Naive thymus-derived CD8-positive, alpha-beta T cell (primary cell): ENCODE results near the gene POLR1H. TPM values are rescaled to one million over a fixed set of nuclear protein-coding genes. Genes with fewer than 3 reads are reported as not detected.

Source experiments
- ATAC-seq, 2 donors: fragments of 150-1000 bp; cut with Tn5 transposase in 1 of 2; sonication (Bioruptor Pico), chemical (Tn5 transposase) in 1 of 2; 1 replicate in 1 of 2; 2 replicates in 1 of 2; pipeline ENCODE4 v1.10.0; 2021; ENCODE audit warnings: mild to moderate bottlenecking in 2 of 2, moderate library complexity in 2 of 2
- POLR2A ChIA-PET: fragments of 350-600 bp; sonication (Branson Sonifier 250); formaldehyde crosslinking; loops from one replicate; lab custom pipeline; 2021; ENCODE audit warnings: antibody characterized with exemption; lab: Charles Lee
- DNase-seq, 10 donors: peaks; one replicate each; pipeline versions ENCODE4 v3.0.0 to v3.0.0-alpha.2; 2020 to 2022
- H3K27ac Mint-ChIP-seq, 10 donors: one replicate each; pipeline ENCODE4 v1.8.0; 2020 to 2022; ENCODE audit warnings: mild to moderate bottlenecking in 10 of 10, mixed read lengths in 10 of 10, moderate library complexity in 4 of 10, inconsistent platforms in 1 of 10
- H3K27me3 Mint-ChIP-seq, 5 donors: one replicate each; pipeline ENCODE4 v1.8.0; 2021 to 2022; ENCODE audit warnings: mixed read lengths in 5 of 5
- H3K36me3 Mint-ChIP-seq, 3 donors: one replicate each; pipeline ENCODE4 v1.8.0; 2020 to 2022; ENCODE audit warnings: mixed read lengths in 3 of 3, mild to moderate bottlenecking in 2 of 3, inconsistent platforms in 1 of 3
- H3K4me1 Mint-ChIP-seq, 4 donors: one replicate each; pipeline ENCODE4 v1.8.0; 2021 to 2022; ENCODE audit warnings: mixed read lengths in 4 of 4
- H3K4me3 Mint-ChIP-seq, 10 donors: one replicate each; pipeline ENCODE4 v1.8.0; 2020 to 2022; ENCODE audit warnings: mild to moderate bottlenecking in 10 of 10, mixed read lengths in 10 of 10, moderate library complexity in 6 of 10, inconsistent platforms in 1 of 10
- H3K9me3 Mint-ChIP-seq, 9 donors: one replicate each; pipeline ENCODE4 v1.8.0; 2020 to 2022; ENCODE audit warnings: mixed read lengths in 9 of 9, mild to moderate bottlenecking in 3 of 9, inconsistent platforms in 1 of 9, moderate library complexity in 1 of 9
- polyA plus RNA-seq, 3 donors: library from polyadenylated mRNA; unstranded; fragments of 300-500 nt; fragmentation: Illumina TruSeq; gene quantifications; one replicate each; pipeline ENCODE4 v1.2.3, GENCODE V29; 2021
- total RNA-seq, 8 experiments: library from RNA in 2 of 8; stranded (reverse) in 2 of 8; gene quantifications; one replicate each; pipeline ENCODE4 v1.2.3 and lab custom pipeline; 2021 to 2026

Gene POLR1H
- total and polyA plus RNA-seq, 5 experiments from 2014 or later, result 35.9 to 110 (median 60.8) TPM

DNA sequence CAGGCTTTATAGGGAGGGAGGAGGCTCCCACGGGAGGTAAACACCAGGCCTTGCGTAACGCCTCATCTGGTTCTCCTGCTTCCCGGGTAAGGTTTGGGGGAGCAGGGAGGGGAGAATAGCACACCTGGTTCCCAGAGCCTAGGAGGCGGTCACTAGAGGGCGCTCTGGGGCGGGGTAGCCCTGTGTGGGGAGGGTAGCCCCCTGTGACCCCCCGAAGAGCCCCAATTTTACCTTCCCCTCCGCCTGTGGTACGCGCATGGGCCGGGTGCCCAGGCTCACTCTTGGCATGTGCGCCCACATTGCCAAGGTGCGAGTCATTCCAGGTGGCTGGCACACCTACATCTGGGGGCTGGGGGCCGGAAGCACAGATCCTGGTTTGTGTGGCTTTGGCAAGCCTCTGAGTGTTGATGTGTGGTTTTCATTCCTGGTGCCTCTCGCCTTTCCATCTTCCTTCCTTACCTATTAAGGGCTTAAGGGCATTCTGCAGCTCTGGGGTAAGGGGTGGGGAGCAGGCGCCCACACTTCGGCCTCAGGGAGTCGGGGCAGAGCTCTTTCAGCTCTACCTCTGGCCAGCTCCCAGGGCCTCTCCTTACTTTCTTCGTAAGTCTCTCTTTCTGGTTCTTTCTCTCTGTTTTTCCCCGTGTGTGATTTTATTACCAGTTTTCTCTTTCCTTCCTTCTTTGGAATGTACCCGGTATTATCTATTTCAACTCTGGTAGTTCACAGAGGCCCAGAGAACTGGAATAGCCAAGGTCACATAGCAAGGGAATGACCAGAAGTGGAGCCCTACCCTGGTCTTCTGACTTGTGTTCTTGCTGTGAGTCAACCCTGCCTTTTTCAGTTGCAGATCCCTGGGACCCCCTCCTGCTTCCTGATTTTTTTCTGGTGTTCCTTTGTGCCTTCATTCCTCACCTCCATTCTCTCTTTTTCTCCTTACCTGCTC is 15.0 kb downstream of the POLR1H start:
- POLR2A ChIA-PET, result interaction anchor here (0.5 to 2.6 kb wide), 2 partner anchors 15 to 339 kb away, joined by 4 to 16 read pairs; partner anchors contain the start of gene POLR1H
- peaks cover 0 to 6% (median 0%) of the 10 kb centered on the region in 9 donors for H3K9me3 Mint-ChIP-seq
- H3K36me3 Mint-ChIP-seq, result peaks cover 0 to 15% (median 4%) of the 10 kb centered on the region in 3 donors
- ATAC-seq (peak; percentile 11 to 19), DNase-seq (peak in 1 of 10 donors; percentile 17)
- H3K27me3 Mint-ChIP-seq, result peaks cover 34 to 79% (median 61%) of the 10 kb centered on the region in 5 donors
- H3K4me1 Mint-ChIP-seq, result peaks cover 33 to 52% (median 44%) of the 10 kb centered on the region in 4 donors
- peak overlapping the region; percentile 52 to 87 (median 74) for H3K4me3 Mint-ChIP-seq
- H3K27ac Mint-ChIP-seq, result peak overlapping the region in 5 of 10 donors; percentile 22 to 61 (median 41)

DNA sequence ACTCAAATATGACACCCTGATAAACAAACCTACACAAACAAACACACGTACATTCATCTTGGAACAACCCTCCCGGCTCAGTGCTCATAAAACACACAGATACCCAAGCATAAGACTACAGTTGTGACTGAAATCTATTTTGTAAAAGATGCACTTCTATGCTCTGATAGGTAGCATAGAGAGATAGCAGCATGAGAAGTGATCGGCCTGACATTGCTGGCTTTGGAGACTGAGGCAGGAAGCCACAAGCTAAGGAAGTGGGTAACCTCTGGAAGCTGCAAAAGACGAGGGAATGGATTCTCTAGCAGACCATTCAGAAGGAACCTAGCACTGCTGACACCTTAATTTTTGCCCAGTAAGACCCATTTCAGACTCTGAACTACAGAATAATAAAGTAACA is 16.2 kb downstream of the POLR1H start:
- peaks cover 26 to 42% (median 36%) of the 10 kb centered on the region in 4 donors for H3K4me1 Mint-ChIP-seq
- H3K4me3 Mint-ChIP-seq, result no peak overlapping the region
- POLR2A ChIA-PET, result no interaction called here
- H3K27me3 Mint-ChIP-seq, result peaks cover 27 to 68% (median 53%) of the 10 kb centered on the region in 5 donors
- H3K36me3 Mint-ChIP-seq, result peaks cover 0 to 8% (median 4%) of the 10 kb centered on the region in 3 donors
- ATAC-seq (peak in 1 of 2 donors; percentile 23), DNase-seq (no peak)
- H3K27ac Mint-ChIP-seq, result peak overlapping the region in 2 of 10 donors; percentile 19 to 29
- H3K9me3 Mint-ChIP-seq, result peaks cover 0 to 6% (median 0%) of the 10 kb centered on the region in 9 donors

DNA sequence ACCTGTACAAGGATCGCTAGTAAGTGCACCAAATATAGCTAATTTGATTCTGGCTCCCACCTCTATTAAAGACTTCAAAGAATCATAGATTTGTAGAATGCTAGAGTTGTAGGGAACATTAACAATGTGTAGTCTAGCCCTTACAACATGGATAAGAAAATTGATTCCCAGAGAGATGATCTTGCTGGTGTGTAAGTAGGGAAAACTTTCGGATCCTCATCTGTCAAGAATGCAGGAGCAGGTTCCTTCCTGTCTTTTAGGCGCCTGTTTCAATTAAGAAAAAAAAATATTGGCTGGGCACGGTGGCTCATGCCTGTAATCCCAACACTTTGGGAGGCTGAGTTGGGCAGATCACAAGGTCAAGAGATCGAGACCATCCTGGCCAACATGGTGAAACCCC is 26.8 kb downstream of the POLR1H start:
- H3K27me3 Mint-ChIP-seq, result peaks cover 30 to 66% (median 47%) of the 10 kb centered on the region in 5 donors
- H3K9me3 Mint-ChIP-seq, result peaks cover 0 to 6% (median 0%) of the 10 kb centered on the region in 9 donors
- H3K4me1 Mint-ChIP-seq, result peaks cover 0 to 2% (median 0%) of the 10 kb centered on the region in 4 donors
- DNase-seq, result no peak
- no peak overlapping the region for H3K4me3 Mint-ChIP-seq
- H3K27ac Mint-ChIP-seq, result no peak overlapping the region
- ATAC-seq, result no peak
- H3K36me3 Mint-ChIP-seq, result peaks cover 0 to 7% (median 0%) of the 10 kb centered on the region in 3 donors
- POLR2A ChIA-PET, result no interaction called here

DNA sequence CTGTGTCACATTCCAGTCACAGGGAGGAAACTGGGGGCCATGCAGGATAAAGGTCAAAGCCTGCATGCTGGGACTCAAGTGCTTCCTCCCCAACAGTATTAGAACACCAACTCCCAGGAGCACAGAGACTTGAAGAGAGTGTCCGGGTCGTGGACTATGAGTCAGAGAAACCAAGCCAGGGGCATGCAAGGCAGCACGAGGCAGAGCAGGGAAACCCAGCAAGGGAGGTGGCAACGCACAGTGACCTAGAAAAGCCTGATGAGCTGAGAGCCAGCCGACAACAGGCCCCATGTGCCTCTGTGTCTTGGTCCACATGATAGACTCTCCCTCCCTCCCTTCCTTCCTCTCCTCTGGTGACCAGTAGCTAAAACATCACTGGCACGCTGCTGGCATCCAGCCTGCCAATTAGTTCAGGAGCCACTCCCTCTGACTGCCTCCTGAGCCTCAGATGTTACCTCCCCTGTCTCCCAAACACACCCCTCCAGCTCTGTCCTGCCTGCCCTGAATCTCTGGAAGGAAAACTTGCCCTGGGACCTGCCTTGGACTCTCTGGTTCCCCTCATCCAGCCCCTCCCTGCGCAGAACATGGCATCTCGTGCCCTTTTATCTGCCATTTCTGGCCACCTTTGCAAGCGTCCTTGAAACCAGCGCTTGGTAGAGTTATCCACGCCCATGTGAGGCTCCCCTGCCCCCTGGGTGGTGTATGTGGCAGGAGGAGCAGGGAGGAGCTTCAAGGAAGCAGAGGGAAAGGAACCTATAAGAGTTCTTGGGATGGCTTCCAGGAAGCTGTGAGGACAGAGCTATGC is 30.7 kb downstream of the POLR1H start:
- no peak overlapping the region for H3K4me3 Mint-ChIP-seq
- peaks cover 0 to under 1% (median 0%) of the 10 kb centered on the region in 4 donors for H3K4me1 Mint-ChIP-seq
- H3K36me3 Mint-ChIP-seq, result peaks cover 0 to 5% (median 0%) of the 10 kb centered on the region in 3 donors
- H3K9me3 Mint-ChIP-seq, result no peaks in the 10 kb centered on the region
- no peak for ATAC-seq
- POLR2A ChIA-PET, result interaction anchor here (0.7 kb wide), 2 partner anchors 75 to 302 kb away, joined by 3 to 6 read pairs; no protein-coding TSS in a partner anchor
- H3K27me3 Mint-ChIP-seq, result peaks cover 36 to 87% (median 66%) of the 10 kb centered on the region in 5 donors
- H3K27ac Mint-ChIP-seq, result peak overlapping the region in 1 of 10 donors; percentile 65
- no peak for DNase-seq

DNA sequence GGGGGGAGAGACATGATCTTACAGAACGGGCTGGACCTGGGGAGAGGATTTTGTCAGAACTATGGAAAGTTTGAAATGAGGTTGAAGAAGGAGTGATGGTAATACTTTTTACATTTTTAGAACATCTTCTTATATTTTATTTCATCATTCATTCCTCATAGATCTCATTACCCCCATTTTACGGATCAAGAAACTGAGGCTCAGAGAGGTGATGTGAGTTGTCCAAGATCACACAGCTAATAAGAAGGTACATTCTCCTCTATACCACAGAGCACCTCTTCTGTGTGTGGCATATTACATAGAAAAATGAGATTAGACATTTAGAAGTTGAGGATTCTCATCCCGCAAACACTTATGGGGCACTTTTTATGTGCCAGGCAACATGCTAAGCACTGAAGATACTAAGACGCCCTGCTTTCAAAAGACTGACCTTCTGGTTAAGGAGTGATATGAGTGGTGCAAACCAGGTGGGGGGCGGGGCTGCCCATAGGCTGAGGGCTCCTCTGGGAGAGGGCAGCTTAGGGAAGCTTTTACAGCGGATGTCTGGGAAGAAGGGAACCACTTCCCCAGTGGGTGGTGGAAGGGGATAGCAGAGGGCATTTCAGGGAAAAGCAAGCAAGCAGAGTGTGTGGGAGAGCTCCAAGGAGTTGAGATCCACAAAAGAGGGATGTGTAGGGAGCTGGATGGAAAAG is 31.9 kb downstream of the POLR1H start:
- no peak overlapping the region for H3K27ac Mint-ChIP-seq
- DNase-seq, result no peak
- no peak for ATAC-seq
- H3K4me3 Mint-ChIP-seq, result no peak overlapping the region
- POLR2A ChIA-PET, result interaction anchor here (0.7 to 1.2 kb wide), 3 partner anchors 9 to 304 kb away, joined by 3 to 6 read pairs (median 3); no protein-coding TSS in a partner anchor
- H3K27me3 Mint-ChIP-seq, result peaks cover 32 to 87% (median 63%) of the 10 kb centered on the region in 5 donors
- H3K4me1 Mint-ChIP-seq, result peaks cover 7 to 12% (median 8%) of the 10 kb centered on the region in 4 donors
- no peaks in the 10 kb centered on the region for H3K9me3 Mint-ChIP-seq
- H3K36me3 Mint-ChIP-seq, result no peaks in the 10 kb centered on the region

DNA sequence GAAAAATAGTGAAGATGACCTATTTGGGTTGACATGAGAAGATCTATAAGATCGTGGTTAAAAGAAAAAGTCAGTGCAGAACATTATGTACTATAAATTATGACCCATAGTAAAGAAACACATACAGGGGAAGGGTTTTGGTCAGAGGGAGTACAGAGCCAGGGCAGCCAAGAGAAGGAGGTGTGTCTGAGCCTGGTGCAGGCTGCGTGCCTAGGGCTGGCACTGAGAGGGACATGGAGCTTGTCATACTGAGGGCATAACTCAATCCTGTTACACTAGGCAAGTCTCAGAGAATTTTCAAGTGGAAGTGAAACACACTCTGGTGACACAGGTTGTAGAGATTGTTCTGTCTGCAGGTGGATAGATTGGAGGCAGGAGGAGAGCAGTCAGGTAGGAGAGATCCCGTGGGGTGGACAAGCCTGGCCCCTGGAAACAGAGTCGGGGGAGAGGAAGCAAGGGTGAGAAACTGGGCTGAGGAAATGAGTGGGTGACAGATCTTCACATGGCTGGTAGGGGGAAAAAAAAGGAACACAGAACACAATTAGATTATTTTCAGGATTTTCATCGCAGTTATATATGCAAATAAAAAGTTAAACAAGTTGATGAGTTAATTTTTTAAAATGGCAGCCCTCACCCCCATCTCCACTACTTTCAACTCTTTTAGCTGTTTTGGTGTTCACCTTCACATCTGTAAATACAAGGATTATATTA is 33.0 kb downstream of the POLR1H start:
- POLR2A ChIA-PET, result interaction anchor here (0.9 to 1.2 kb wide), 2 partner anchors 8 to 20 kb away, joined by 3 read pairs; no protein-coding TSS in a partner anchor
- Mint-ChIP-seq H3K4me1 (peaks cover 12 to 20% (median 14%) of the 10 kb centered on the region in 4 donors), H3K27me3 (peaks cover 26 to 88% (median 65%) of the 10 kb centered on the region in 5 donors), H3K9me3 (no peaks in the 10 kb centered on the region), H3K36me3 (no peaks in the 10 kb centered on the region), H3K4me3 (no peak overlapping the region), H3K27ac (no peak overlapping the region)
- ATAC-seq (no peak), DNase-seq (no peak)

DNA sequence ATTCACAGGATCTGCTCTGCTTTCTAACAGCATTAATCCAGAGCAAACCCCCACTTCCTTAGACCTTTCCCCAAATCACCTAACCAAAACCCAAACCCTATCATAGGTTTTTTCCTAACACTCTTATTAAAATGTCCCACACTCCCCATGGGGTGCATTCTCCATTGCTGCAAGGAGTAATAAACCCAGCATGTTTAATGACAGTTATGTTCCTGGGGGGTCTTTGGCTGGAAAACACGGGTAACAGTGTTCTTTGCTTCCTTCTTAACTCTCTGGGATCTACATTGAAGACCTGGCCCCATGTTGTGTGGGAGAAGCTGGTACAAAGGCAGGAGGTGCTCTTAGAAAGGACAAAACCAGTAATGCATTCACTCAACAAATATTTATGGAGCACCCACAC is 35.8 kb downstream of the POLR1H start:
- POLR2A ChIA-PET, result no interaction called here
- Mint-ChIP-seq H3K4me3 (no peak overlapping the region), H3K27ac (no peak overlapping the region)

DNA sequence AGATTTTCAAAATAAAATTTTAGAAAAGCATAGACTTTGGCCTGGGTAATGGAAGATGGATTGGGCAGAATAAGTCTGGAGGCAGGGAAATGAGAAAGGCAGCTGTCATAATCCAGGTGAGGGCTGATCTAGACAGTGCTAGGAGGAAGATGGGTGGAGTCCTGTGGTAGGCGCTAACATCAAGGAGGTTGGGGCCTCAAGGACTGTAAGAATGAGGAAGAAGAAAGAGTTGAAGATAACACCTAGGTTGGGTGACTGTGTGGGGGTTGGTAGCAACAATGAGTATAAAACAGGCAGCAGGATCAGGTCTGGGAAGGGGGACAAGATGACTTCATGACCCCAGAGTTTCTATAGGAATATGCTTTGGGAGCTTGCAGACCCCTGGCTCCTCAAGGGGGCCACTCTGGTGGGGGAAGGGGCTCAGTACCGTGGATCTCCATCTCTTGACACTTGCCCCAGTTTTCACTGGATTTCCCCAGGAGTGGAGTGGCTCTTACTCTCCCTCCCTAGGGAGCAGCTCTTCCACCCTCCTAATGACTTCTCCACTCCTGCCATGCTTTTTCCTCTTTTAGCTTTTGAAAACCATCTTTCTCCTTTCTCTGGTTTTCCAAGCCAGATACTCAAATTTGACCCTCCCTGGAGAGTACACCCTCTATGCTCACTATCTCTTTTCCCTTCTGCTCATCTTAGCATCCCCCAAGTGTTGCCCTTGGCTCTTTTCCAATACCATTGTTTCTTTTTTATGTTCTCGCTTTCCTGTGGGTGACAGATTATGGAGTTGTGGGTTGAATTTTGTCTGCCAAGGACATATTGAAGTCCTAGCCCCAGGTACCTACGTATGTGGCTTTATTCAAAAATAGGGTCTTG is 37.1 kb downstream of the POLR1H start:
- POLR2A ChIA-PET, result no interaction called here
- DNase-seq (peak in 2 of 10 donors; percentile 19 to 23), ATAC-seq (peak; percentile 39 to 71)
- H3K36me3 Mint-ChIP-seq, result no peaks in the 10 kb centered on the region
- peak overlapping the region in 3 of 10 donors; percentile 19 to 69 (median 48) for H3K27ac Mint-ChIP-seq
- H3K4me1 Mint-ChIP-seq, result peaks cover 25 to 52% (median 45%) of the 10 kb centered on the region in 4 donors
- no peaks in the 10 kb centered on the region for H3K9me3 Mint-ChIP-seq
- peaks cover 20 to 64% (median 52%) of the 10 kb centered on the region in 5 donors for H3K27me3 Mint-ChIP-seq
- peak overlapping the region in 6 of 10 donors; percentile 1 to 49 (median 32) for H3K4me3 Mint-ChIP-seq

More for the DNA sequence above, 35.8 kb downstream of the POLR1H start:
- no peaks in the 10 kb centered on the region for H3K9me3 Mint-ChIP-seq
- ATAC-seq (no peak), DNase-seq (no peak)
- no peaks in the 10 kb centered on the region for H3K36me3 Mint-ChIP-seq
- H3K27me3 Mint-ChIP-seq, result peaks cover 26 to 77% (median 65%) of the 10 kb centered on the region in 5 donors
- peaks cover 19 to 42% (median 35%) of the 10 kb centered on the region in 4 donors for H3K4me1 Mint-ChIP-seq

DNA sequence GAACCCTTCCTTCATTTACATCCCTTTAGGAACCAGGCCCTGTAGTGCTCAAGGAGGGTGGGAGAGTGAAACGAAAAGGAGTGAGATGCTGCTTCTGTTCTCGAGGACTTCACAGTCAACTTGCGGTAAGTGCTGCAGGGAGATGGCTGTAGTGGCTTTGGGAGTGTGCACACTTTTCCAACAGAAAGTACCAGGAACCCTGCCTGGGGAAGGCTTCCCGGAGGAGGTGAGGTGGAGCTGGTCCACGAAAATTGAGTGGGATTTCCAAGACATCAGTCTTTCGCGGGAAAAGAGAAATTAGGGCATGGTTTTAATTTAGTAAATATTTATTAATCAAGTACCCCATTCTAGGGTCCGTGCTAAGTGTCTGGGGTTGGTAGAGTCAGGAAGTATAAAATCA is 39.1 kb downstream of the POLR1H start:
- Mint-ChIP-seq H3K27ac (peak overlapping the region in 1 of 10 donors; percentile 44), H3K36me3 (no peaks in the 10 kb centered on the region), H3K9me3 (no peaks in the 10 kb centered on the region), H3K27me3 (peaks cover 17 to 53% (median 44%) of the 10 kb centered on the region in 5 donors), H3K4me1 (peaks cover 31 to 58% (median 51%) of the 10 kb centered on the region in 4 donors), H3K4me3 (peak overlapping the region; percentile 29 to 81 (median 60))
- ATAC-seq (no peak), DNase-seq (no peak)
- POLR2A ChIA-PET, result no interaction called here
